Kidney (tissue), 14 donors: ENCODE measurements around the gene IL1F10. TPM values are rescaled to one million over a fixed set of nuclear protein-coding genes. Genes with fewer than 3 reads are reported as not detected.

Experiments
- DNase-seq, 5 donors: peaks; one replicate each; pipeline ENCODE4 v3.0.0-alpha.2; 2013 to 2020
- FAIRE-seq: peaks from 2 replicates; lab custom pipeline; 2012; peaks lifted over from hg19 to GRCh38; lab: Jason Lieb, UNC
- H3K27ac ChIP-seq, 2 donors: one replicate each; pipeline ENCODE4 v1.7.0; 2013; ENCODE audit warnings: low read depth in 2 of 2, low read length in 2 of 2, inconsistent platforms in 1 of 2
- H3K27me3 ChIP-seq: one replicate; pipeline ENCODE4 v1.7.1; 2013; ENCODE audit warnings: low read length, inconsistent platforms; ENCODE audit not compliant: control insufficient read depth, insufficient read depth
- H3K36me3 ChIP-seq, 3 donors: one replicate each; pipeline versions ENCODE4 v1.7.0 to v1.7.1; 2013; ENCODE audit warnings: low read length in 3 of 3, control low read depth in 1 of 3, inconsistent platforms in 1 of 3; ENCODE audit not compliant: insufficient read depth in 3 of 3, control insufficient read depth in 2 of 3
- H3K4me1 ChIP-seq, 3 donors: one replicate each; pipeline versions ENCODE4 v1.7.0 to v1.7.1; 2013; ENCODE audit warnings: low read length in 3 of 3, inconsistent platforms in 1 of 3, low read depth in 1 of 3; ENCODE audit not compliant: control insufficient read depth in 2 of 3, insufficient read depth in 2 of 3
- H3K4me3 ChIP-seq, 3 donors: one replicate each; pipeline versions ENCODE4 v1.7.0 to v1.8.1; 2013; ENCODE audit warnings: low read length in 3 of 3, control low read depth in 1 of 3, inconsistent platforms in 1 of 3
- H3K9ac ChIP-seq, 3 donors: one replicate each; pipeline versions ENCODE4 v1.7.0 to v1.7.1; 2013; ENCODE audit warnings: low read length in 3 of 3, control low read depth in 1 of 3, inconsistent platforms in 1 of 3
- H3K9me3 ChIP-seq, 3 donors: one replicate each; pipeline versions ENCODE4 v1.7.0 to v1.7.1; 2013; ENCODE audit warnings: low read length in 3 of 3, control low read depth in 1 of 3, inconsistent platforms in 1 of 3; ENCODE audit not compliant: control insufficient read depth in 2 of 3, insufficient read depth in 1 of 3
- intact Hi-C: fragments of 100-400 bp; cut with DNase I; formaldehyde crosslinking; loops from one replicate; pipeline ENCODE4 v1.11.1; 2022
- polyA plus RNA-seq: library from polyadenylated mRNA; stranded (reverse); fragments of 350-450 nt; fragmentation: Illumina TruSeq; extraction: RNeasy Lipid Tissue Mini Kit (QIAGEN cat#74804); gene quantifications from one replicate; pipeline ENCODE4 v1.2.3, GENCODE V29; 2014; ENCODE audit warnings: low read depth, low replicate concordance; ENCODE audit not compliant: insufficient read depth
- total RNA-seq: library from RNA; stranded (reverse); fragmentation: NEBNext Ultra II Directional; extraction: Animal tissue kit (Norgen Biotek cat#: 25700); gene quantifications from one replicate; pipeline ENCODE4 v1.2.1, GENCODE V29; 2021
- TF ChIP-seq, protein P1 (sequence below): IDR thresholded peaks from 3 replicates; pipeline ENCODE4 v1.5.1; 2012; ENCODE audit warnings: mild to moderate bottlenecking, moderate library complexity, borderline replicate concordance; ENCODE audit not compliant: insufficient read depth; ENCODE audit errors: extremely low read depth
- donor health status: control.
- donor health status: control.
- donor health status: control.
- donor health status: control.
- donor health status: control.
- donor health status: DM: yes; HTN: yes; CAD: no.
- donor health status: Normal renal cell carcinoma (clear cell type).

Gene IL1F10
- total and polyA plus RNA-seq, 2 donors from 2014 or later, result not detected

DNA sequence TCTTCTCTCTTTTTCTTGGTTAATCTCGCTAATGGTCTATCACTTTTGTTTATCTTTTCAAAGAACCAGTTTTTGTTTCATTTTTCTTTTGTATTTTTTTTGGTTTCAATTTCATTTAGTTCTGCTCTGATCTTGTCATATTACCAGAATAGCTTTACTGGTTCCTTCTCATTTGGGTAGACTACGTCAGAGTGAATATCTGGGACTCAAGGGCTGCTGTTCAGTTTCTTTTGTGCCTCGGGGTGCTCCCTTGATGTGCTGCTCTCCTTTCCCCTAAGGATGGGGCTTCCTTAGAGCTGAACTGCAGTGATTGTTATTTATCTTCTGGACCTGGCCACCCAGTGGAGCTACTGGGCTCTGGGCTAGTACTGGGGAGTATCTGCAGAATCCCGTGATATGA lies 30.3 kb downstream of the IL1F10 start:
- no peak overlapping the region for H3K9ac ChIP-seq
- no peak for FAIRE-seq

DNA sequence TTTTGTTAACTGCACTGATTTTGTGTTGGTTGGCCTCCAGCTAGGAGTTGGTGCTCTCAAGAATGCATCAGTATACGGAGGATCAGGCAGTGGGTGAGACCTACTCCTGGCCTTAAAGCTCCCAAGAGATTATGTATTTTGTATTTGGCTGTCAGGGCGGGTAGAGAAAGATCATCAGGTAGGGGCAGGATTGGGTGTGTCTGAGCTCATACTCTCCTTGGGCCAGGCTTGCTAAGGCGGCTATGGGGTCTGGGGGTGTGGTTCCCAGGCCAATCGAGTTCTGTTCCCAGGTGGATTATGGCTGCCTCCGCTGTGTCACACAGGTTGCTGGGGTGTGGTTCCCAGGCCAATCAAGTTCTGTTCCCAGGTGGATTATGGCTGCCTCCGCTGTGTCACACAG lies 30.8 kb downstream of the IL1F10 start:
- DNase-seq (no peak), FAIRE-seq (no peak)
- Histone ChIP-seq H3K9me3 (no peaks in the 10 kb centered on the region), H3K27me3 (no peaks in the 10 kb centered on the region), H3K4me1 (no peaks in the 10 kb centered on the region), H3K4me3 (no peak overlapping the region), H3K36me3 (no peaks in the 10 kb centered on the region), H3K27ac (no peak overlapping the region), H3K9ac (no peak overlapping the region)
- TF ChIP-seq, protein P1, sequence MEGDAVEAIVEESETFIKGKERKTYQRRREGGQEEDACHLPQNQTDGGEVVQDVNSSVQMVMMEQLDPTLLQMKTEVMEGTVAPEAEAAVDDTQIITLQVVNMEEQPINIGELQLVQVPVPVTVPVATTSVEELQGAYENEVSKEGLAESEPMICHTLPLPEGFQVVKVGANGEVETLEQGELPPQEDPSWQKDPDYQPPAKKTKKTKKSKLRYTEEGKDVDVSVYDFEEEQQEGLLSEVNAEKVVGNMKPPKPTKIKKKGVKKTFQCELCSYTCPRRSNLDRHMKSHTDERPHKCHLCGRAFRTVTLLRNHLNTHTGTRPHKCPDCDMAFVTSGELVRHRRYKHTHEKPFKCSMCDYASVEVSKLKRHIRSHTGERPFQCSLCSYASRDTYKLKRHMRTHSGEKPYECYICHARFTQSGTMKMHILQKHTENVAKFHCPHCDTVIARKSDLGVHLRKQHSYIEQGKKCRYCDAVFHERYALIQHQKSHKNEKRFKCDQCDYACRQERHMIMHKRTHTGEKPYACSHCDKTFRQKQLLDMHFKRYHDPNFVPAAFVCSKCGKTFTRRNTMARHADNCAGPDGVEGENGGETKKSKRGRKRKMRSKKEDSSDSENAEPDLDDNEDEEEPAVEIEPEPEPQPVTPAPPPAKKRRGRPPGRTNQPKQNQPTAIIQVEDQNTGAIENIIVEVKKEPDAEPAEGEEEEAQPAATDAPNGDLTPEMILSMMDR, result no peak
- intact Hi-C loops, result no loop called here

More for the DNA sequence above, 30.3 kb downstream of the IL1F10 start:
- TF ChIP-seq, protein P1, result no peak
- no peak overlapping the region for H3K27ac ChIP-seq
- H3K4me1 ChIP-seq, result no peaks in the 10 kb centered on the region
- H3K9me3 ChIP-seq, result no peaks in the 10 kb centered on the region
- no peak for DNase-seq
- no peaks in the 10 kb centered on the region for H3K36me3 ChIP-seq
- H3K27me3 ChIP-seq, result no peaks in the 10 kb centered on the region
- H3K4me3 ChIP-seq, result no peak overlapping the region
- intact Hi-C loops, result no loop called here

DNA sequence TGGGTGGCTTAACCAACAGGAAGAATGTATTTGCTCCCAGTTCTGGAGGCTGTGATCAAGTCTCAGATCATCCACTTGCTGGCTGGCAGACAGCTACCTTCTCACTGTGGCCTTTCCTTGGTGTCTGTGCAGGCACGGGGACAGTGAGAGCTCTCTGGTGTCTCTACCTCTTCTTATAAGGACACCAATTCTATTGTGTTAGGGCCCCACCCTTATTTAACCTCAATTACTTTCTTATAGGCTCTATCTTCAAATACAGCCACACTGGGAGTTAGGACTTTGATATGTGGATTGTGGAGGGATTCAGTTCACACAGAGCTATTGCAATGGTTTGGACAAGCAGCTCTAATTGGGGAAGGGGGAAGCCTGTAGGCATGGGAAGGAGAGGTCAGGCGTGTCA lies 34.4 kb downstream of the IL1F10 start:
- Histone ChIP-seq H3K27ac (no peak overlapping the region), H3K9ac (no peak overlapping the region), H3K9me3 (no peaks in the 10 kb centered on the region), H3K36me3 (no peaks in the 10 kb centered on the region), H3K4me3 (no peak overlapping the region), H3K4me1 (no peaks in the 10 kb centered on the region), H3K27me3 (no peaks in the 10 kb centered on the region)
- TF ChIP-seq, protein P1, result no peak
- DNase-seq (no peak), FAIRE-seq (no peak)
- intact Hi-C loops, result no loop called here

- Histone ChIP-seq H3K9ac (no peak overlapping the region), H3K9me3 (no peaks in the 10 kb centered on the region), H3K4me1 (no peaks in the 10 kb centered on the region), H3K4me3 (no peak overlapping the region), H3K27ac (no peak overlapping the region), H3K36me3 (no peaks in the 10 kb centered on the region), H3K27me3 (no peaks in the 10 kb centered on the region)
- DNase-seq (no peak), FAIRE-seq (no peak)
- intact Hi-C loops, result no loop called here
- TF ChIP-seq, protein P1, result no peak
Measured at GRCh38 chr2:113103277-113103676, 35.5 kb downstream of the IL1F10 start.
